A204.1 (cell line): ENCODE data around the gene BAZ2A.
"Not testable (repeated sequence)": the region's sequence is repeated elsewhere in the genome, so short reads cannot be mapped to it uniquely, and the experiment has no call there.

ENCODE experiments used
- FAIRE-seq: peaks from 2 replicates; lab custom pipeline; 2012; peaks lifted over from hg19 to GRCh38; lab: Jason Lieb, UNC

The BAZ2A gene

DNA sequence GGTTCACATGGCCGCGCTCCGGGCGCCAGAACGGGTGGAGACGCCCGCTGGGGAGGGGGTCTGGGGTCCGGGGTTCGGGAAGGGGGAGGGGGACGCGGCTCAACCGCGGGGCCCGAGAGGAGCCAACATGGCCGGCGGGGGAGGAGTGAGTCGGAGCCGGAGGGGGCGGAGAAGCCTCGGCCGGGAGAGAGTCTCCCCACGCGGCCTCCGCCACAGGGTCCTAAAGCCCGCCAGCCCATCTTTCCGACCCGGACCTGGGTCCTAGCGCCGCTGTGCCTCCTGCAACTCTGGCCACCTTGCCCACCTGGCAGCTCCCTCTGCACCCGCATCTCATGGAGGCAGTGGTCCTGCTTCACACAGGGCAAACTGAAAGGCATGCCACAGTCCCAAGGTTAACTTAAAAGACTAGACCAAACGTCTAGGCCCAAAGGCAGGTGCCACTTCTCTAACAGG, at the start of gene BAZ2A:
BAZ2A (minus strand) TSS at position 147 of the 453 bp plus-strand sequence. CDS start 12,796 bp downstream, outside the sequence.
- no peak for FAIRE-seq

DNA sequence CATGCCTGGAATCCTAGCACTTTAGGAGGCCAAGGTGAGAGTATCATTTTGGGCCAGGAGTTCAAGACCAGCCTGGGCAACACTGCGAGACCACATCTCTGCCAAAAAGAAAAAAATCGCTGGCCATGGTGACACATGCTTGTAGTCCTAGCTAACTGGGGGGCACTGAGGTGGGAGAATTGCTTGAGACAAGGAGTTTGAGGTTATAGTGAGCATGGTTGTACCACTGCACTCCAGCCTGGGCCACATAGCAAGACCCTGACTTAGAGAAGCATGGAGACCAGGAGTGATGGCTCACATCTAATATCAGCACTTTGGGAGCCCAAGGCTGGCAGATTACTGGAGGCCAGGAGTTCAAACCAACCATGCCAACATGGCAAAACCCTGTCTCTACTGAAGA, 48.7 kb upstream of the BAZ2A start:
- no peak for FAIRE-seq

DNA sequence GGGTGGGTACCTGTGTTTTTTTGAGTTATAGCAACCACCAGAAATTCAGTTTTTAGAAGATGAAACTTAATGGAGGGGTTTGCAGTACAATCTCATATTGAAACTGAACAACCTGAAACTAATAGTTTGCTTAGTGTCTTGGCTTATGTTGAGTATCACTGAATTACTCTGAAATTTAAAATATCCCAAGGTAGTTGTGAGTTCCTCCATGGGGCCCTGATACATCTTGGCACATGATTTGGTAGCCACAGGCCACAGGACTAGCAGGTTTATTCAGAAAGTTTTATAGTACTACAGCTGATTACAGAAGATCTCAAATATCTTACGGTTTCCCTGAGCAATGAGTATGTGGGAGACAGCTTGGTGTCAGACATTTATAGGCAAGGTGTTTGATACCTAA, 47.6 kb upstream of the BAZ2A start:
- FAIRE-seq = no peak

DNA sequence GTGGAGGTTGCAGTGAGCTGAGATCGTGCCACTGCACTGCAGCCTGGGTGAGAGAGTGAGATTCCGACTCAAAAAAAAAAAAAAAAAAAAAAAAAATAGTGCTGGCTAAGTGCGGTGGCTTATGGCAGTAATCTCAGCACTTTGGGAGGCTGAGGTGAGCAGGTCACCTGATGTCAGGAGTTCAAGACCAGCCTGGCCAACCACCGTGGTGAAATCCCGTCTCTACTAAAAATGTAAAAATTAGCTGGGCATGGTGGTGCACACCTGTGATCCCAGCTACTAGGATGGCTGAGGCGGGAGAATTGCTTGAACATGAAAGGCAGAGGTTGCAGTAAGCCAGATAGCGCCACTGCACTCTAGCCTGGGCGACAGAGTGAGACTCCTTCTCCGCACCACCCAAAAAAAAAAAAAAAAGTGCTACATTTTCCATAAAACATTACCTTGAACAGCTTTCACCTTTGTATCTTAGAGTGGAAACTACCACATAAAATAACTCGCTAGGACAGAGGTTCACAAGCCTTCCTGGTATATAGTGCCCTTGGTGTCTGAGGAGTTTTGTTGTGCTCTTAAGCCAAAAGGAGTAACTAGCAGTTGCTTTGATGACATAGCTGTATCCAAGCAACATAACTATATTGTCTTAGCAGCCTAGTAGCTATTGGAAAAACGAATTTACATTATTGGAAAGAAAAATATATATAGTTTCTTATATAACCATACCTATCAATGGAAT, 46.9 kb upstream of the BAZ2A start:
- FAIRE-seq = no peak

DNA sequence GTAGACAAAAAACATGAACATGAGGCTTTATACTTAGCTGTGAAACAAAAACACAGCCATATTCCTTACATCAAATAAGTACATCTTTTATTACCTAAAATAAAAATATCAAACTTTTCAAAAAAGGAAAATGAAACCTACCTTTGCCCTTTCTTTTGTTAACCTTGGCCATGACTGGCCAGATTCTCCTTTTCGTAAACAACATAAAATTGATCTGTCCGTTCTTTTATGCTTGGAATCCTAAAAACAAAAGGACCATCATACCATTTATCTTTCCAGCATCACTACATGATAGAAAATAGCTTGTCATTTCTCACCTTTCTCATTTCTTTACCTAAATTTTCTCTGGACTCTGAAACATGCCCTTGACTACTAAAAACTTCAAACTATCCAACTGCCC, 41.5 kb upstream of the BAZ2A start:
- no peak for FAIRE-seq

DNA sequence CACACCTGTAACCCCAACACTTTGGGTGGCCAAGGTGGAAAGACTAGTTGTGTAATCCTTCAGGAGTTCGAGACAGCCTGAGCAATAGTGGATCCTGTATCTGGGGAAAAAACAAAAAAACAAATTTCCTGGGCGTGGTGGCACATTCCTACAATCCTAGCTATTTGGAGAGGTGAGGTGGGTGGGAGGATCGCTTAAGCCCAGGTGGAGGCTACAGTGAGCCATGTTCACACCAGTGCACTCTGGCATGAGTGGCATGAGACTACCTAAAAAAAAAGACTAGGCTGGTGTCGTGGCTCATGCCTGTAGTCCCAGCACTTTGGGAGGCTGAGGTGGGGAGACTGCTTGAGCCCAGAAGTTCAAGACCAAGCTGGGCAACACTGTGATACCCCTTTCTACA, 40.7 kb upstream of the BAZ2A start:
- FAIRE-seq = no peak

GRCh38 chr12:56668197-56668457, 38.0 kb upstream of the BAZ2A start:
- no peak for FAIRE-seq

- FAIRE-seq = no peak
Observed at GRCh38 chr12:56661979-56662638, 32.0 kb upstream of the BAZ2A start.

- FAIRE-seq = no peak
Observed at GRCh38 chr12:56661560-56661959, 31.4 kb upstream of the BAZ2A start.

- no peak for FAIRE-seq
Observed at GRCh38 chr12:56658921-56659320, 28.8 kb upstream of the BAZ2A start.

- FAIRE-seq = no peak
Observed at GRCh38 chr12:56657416-56658379, 27.6 kb upstream of the BAZ2A start.

DNA sequence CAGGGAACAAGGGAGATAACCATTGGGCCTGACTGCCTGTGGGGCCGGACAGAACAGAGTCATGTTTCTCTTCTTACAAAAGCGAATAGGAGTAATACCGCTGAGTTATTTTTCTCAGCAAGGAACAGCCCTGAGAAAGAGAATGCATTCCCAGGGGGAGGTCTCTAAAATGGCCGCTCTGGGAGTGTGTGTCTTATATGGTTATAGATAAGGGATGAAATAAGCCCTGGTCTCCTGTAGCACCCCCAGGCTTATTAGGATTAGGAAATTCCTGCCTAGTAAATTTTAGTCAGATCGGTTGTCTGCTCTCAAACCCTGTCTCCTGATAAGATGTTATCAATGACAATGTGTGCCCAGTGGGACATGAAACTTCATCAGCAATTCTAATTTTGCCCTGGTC, 23.7 kb upstream of the BAZ2A start:
- not testable (repeated sequence) for FAIRE-seq

GRCh38 chr12:56648023-56648422, 17.9 kb upstream of the BAZ2A start:
- FAIRE-seq = not testable (repeated sequence)

- peak; percentile 99 for FAIRE-seq
Observed at GRCh38 chr12:56645717-56646446, 15.8 kb upstream of the BAZ2A start, which contains the start of gene ATP5F1B. Gene ATP5F1B (minus strand): TSS chr12:56645984. CDS start chr12:56645963, 21 bp downstream.

DNA sequence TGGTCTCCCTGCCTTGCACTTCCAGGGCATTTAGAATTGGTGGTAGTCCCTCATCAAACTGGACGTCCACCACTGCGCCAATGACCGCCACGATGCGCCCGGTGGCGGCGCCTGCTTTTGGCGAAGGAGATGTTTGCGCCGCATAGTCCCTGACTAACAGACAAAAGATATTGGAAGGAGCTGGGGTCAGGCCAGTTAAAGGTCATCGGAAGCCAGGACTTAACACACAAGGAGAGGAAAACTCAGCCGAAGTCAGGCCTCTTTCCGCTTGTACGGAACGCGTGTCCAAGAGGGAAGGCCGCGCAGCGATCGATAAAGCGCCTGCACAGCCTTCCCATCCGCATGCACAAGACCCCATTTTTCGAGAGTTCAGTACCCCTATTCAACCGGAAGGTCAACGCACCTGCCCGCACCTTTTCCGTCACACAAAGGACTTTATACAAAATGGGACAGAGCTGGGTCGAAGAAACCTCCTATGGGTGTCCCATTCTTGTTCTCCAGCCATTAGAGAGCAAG, 15.1 kb upstream of the BAZ2A start:
- no peak for FAIRE-seq

DNA sequence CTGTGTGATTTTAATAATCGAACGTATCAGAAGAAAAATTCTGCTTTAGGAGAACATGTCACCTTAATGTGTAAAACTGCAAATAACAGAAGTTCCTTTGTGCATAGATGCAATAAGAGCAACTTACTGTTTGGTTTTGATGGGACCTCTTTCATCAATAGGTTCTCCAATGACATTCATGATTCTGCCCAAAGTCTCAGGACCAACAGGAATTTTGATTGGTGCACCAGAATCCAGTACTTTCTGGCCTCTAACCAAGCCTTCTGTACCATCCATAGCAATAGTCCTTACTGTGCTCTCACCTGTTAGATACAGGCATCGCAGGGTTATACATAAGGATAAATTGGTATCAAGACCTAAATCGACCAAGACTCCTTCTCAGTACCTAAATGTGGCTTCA, 14.5 kb upstream of the BAZ2A start:
- no peak for FAIRE-seq

DNA sequence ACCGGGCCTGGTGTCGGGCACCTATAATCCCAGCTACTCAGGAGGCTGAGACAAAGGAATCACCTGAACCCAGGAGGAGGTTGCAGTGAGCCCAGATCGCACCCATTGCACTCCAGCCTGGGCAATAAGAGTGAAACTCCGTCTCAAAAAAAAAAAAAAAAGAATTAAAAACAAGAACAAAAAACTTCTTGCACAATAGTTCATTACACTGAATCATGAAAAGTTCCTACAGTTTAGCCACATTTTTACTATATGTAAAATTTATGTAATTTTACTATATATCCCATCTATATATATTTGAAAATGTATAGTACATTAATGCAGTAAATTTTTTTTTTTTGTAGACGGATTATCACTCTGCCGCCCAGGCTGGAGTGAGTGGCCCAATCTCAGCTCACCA, 11.1 kb upstream of the BAZ2A start:
- FAIRE-seq = no peak

GRCh38 chr12:56637621-56638020, 7.5 kb upstream of the BAZ2A start:
- no peak for FAIRE-seq

DNA sequence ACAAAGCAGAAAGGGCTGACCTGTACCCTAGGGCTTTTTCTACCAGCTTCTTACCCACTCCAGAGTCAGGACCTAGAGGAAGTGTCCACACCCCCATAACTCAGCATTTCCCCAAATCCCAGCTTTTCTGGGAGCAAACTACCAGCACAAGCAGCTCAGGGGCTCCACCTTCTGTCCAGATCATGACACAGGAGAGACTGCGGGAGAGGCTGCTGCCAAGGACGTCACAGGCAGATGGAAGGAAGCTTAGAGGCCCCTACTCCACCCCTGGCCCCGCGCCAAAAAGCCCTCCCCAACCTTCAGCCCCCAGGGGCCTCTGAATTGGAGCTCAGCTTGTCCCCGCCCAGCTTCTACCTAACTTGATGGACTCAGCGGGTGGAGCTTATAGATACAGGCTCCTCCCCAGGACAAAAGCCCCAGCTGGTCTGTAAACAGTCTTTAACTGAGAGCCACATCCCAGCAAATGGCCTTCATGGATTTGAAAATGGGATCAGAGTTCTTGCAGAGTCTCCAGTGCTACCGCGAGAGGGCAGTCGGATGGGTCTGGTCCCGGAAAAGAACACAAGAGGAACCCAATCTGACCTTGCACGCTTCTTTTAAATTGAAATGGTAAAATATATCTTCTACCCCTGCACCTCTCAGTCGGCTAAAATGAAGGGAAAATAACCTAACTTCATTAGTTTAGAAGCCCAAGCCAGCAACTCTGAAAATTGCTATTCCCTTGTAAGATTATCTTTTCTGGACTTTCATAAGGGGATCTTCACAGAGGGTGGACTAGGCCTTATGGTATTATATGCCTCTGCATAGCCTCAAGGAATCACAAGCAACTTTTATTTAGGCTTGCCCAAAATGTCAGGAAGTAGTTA, 6.8 kb upstream of the BAZ2A start:
- FAIRE-seq = peak; percentile 98

DNA sequence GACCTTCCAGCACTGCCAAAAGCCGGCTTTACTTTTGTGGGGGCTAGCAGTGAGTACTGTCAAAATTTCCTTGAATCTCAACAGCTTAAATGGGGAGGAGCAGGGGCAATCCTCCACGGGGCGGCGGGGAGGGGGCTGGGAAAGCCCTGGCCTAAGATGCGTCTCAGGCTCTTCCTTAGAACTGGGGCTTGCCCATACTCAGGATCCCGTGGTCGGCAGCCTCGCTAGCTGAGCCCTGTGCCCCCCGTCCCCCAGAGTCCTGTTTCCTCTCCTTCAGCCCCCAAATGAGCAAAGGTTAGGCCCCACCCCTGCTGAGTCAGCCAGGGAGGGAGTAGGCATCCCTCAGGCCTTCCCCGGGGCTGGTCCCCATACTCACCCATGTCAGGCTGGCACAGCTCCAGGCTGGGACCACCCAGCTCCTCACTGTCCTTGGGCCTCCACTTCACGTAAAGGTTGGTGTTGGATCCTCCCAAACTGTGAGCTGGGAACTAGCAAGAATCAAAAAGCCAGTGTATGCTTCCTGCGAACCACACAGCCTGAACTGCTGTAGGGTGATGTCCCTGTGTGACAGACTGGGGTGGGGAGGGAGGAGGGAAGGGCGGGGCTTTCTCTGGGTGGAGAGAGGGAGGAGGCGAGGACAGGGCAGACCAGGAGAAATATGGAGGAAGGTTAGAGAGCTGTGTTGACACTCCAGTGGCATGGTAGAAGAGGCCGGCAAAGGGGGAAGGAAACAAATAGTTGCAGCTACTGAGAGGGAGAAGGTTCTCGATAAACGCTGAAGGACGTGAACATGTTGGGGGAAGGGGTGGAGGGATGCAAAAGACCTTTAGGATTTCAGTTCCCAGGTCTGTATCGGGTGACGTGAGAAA, 5.9 kb upstream of the BAZ2A start:
- FAIRE-seq = no peak
